H9 (cell line): ENCODE measurements around the gene DEFB128. TPM values are rescaled to one million over a fixed set of nuclear protein-coding genes. Genes with fewer than 3 reads are reported as not detected.
A peak's percentile ranks its signal among the peaks of the same experiment; 100 is the strongest.
"Not testable (repeated sequence)": the region's sequence is repeated elsewhere in the genome, so short reads cannot be mapped to it uniquely, and the experiment has no call there.

Experiments
- DNase-seq: peaks from one replicate; pipeline ENCODE4 v3.0.0-alpha.2; 2017
- H2AFZ ChIP-seq: one replicate; pipeline ENCODE4 v1.6.1; 2013; ENCODE audit warnings: mild to moderate bottlenecking, low read length, control low read depth, moderate library complexity
- H2AK5ac ChIP-seq: 2 replicates; pipeline ENCODE4 v1.6.1; 2013; ENCODE audit warnings: low read length, control low read depth, mixed read lengths; ENCODE audit not compliant: insufficient read length
- H2BK120ac ChIP-seq: one replicate; pipeline ENCODE4 v1.6.1; 2013; ENCODE audit warnings: low read depth, mild to moderate bottlenecking, low read length, control low read depth, inconsistent platforms; ENCODE audit not compliant: poor library complexity, severe bottlenecking
- H2BK12ac ChIP-seq: 2 replicates; pipeline ENCODE4 v1.6.1; 2013; ENCODE audit warnings: low read length, control low read depth, mixed read lengths, low read depth; ENCODE audit not compliant: insufficient read length
- H2BK15ac ChIP-seq: 2 replicates; pipeline ENCODE4 v1.6.1; 2013; ENCODE audit warnings: low read depth, low read length, control low read depth
- H2BK20ac ChIP-seq: one replicate; pipeline ENCODE4 v1.6.1; 2013; ENCODE audit warnings: low read depth, mild to moderate bottlenecking, low read length, control low read depth, inconsistent platforms; ENCODE audit not compliant: poor library complexity, severe bottlenecking
- H2BK5ac ChIP-seq: 2 replicates; pipeline ENCODE4 v1.6.1; 2013; ENCODE audit warnings: low read length, control low read depth, mixed read lengths; ENCODE audit not compliant: insufficient read length
- H3K14ac ChIP-seq: 2 replicates; pipeline ENCODE4 v1.6.1; 2013; ENCODE audit warnings: low read length, control low read depth; ENCODE audit not compliant: insufficient read depth
- H3K18ac ChIP-seq: 2 replicates; pipeline ENCODE4 v1.6.1; 2013; ENCODE audit warnings: low read depth, mild to moderate bottlenecking, mixed read lengths, low read length, control low read depth; ENCODE audit not compliant: insufficient read length
- H3K23ac ChIP-seq: 2 replicates; pipeline ENCODE4 v1.6.1; 2013; ENCODE audit warnings: low read length, control low read depth, mixed read lengths, low read depth; ENCODE audit not compliant: insufficient read length
- H3K23me2 ChIP-seq: 2 replicates; pipeline ENCODE4 v1.6.1; 2013; ENCODE audit warnings: low read depth, mild to moderate bottlenecking, mixed read lengths, low read length, control low read depth; ENCODE audit not compliant: insufficient read length, poor library complexity, severe bottlenecking
- H3K27ac ChIP-seq: 2 replicates; pipeline ENCODE4 v1.5.1; 2013; ENCODE audit warnings: low read length, control low read depth, mixed read lengths, low read depth; ENCODE audit not compliant: insufficient read length
- H3K27me3 ChIP-seq: 2 replicates; pipeline ENCODE4 v1.6.1; 2013; ENCODE audit warnings: low read length, control low read depth, inconsistent platforms; ENCODE audit not compliant: insufficient read depth
- H3K4ac ChIP-seq: 2 replicates; pipeline ENCODE4 v1.6.1; 2013; ENCODE audit warnings: low read depth, mild to moderate bottlenecking, control low read depth, inconsistent platforms, low read length, moderate library complexity
- H3K4me1 ChIP-seq: 2 replicates; pipeline ENCODE4 v1.6.1; 2013; ENCODE audit warnings: low read length, control low read depth, inconsistent platforms; ENCODE audit not compliant: insufficient read depth
- H3K4me2 ChIP-seq: 2 replicates; pipeline ENCODE4 v1.6.1; 2013; ENCODE audit warnings: low read length, control low read depth, mixed read lengths; ENCODE audit not compliant: insufficient read length, insufficient read depth
- H3K56ac ChIP-seq: 2 replicates; pipeline ENCODE4 v1.6.1; 2013; ENCODE audit warnings: low read depth, mild to moderate bottlenecking, mixed read lengths, low read length, control low read depth; ENCODE audit not compliant: insufficient read length
- H3K79me1 ChIP-seq: 2 replicates; pipeline ENCODE4 v1.6.1; 2013; ENCODE audit warnings: low read depth, mild to moderate bottlenecking, moderate library complexity, low read length, control low read depth, inconsistent platforms; ENCODE audit not compliant: insufficient read depth, poor library complexity, severe bottlenecking
- H3K79me2 ChIP-seq: 2 replicates; pipeline ENCODE4 v1.6.1; 2013; ENCODE audit warnings: low read length, control low read depth, inconsistent platforms; ENCODE audit not compliant: insufficient read depth
- H3K9ac ChIP-seq: 2 replicates; pipeline ENCODE4 v1.6.1; 2013; ENCODE audit warnings: low read length, control low read depth, mixed read lengths; ENCODE audit not compliant: insufficient read length; ENCODE audit errors: extremely low read depth
- H3K9me3 ChIP-seq: one replicate; pipeline ENCODE4 v1.6.1; 2013; ENCODE audit warnings: low read depth, low read length, inconsistent platforms; ENCODE audit not compliant: control insufficient read depth
- H3T11ph ChIP-seq: one replicate; pipeline ENCODE4 v1.6.1; 2013; ENCODE audit warnings: mild to moderate bottlenecking, low read length, control low read depth, inconsistent platforms
- H4K20me1 ChIP-seq: one replicate; pipeline ENCODE4 v1.6.1; 2013; ENCODE audit not compliant: control insufficient read depth, insufficient read length, insufficient read depth
- H4K5ac ChIP-seq: 2 replicates; pipeline ENCODE4 v1.6.1; 2013; ENCODE audit warnings: low read depth, mild to moderate bottlenecking, mixed read lengths, low read length, control low read depth; ENCODE audit not compliant: insufficient read length
- H4K8ac ChIP-seq: replicated peaks from 2 replicates; pipeline ENCODE4 v1.6.1; 2013; ENCODE audit warnings: low read length, control low read depth, mixed read lengths, low read depth; ENCODE audit not compliant: insufficient read length
- H4K91ac ChIP-seq: 2 replicates; pipeline ENCODE4 v1.6.1; 2013; ENCODE audit warnings: low read depth, mild to moderate bottlenecking, moderate library complexity, mixed read lengths, low read length, control low read depth; ENCODE audit not compliant: insufficient read length
- H3K27ac Mint-ChIP-seq, 3 experiments: 2 replicates in 2 of 3; 3 replicates in 1 of 3; pipeline ENCODE4 v1.8.0; 2020 to 2021; ENCODE audit warnings: mixed read lengths in 3 of 3, mild to moderate bottlenecking in 1 of 3, moderate library complexity in 1 of 3
- H3K27me3 Mint-ChIP-seq: 2 replicates; pipeline ENCODE4 v1.8.0; 2021; ENCODE audit warnings: low read depth, mild to moderate bottlenecking, moderate library complexity, mixed read lengths
- H3K36me3 Mint-ChIP-seq, 3 experiments: 2 replicates in 2 of 3; 3 replicates in 1 of 3; pipeline ENCODE4 v1.8.0; 2020 to 2021; ENCODE audit warnings: low read depth in 3 of 3, mixed read lengths in 3 of 3; ENCODE audit not compliant: insufficient read depth in 1 of 3
- H3K4me1 Mint-ChIP-seq, 2 experiments: 2 replicates each; pipeline ENCODE4 v1.8.0; 2020; ENCODE audit warnings: mixed read lengths in 2 of 2
- H3K4me3 Mint-ChIP-seq, 2 experiments: 2 replicates in 1 of 2; 3 replicates in 1 of 2; pipeline ENCODE4 v1.8.0; 2020 to 2021; ENCODE audit warnings: mild to moderate bottlenecking in 2 of 2, mixed read lengths in 2 of 2, moderate library complexity in 1 of 2
- H3K9me3 Mint-ChIP-seq, 2 experiments: 2 replicates in 1 of 2; 3 replicates in 1 of 2; pipeline ENCODE4 v1.8.0; 2020; ENCODE audit warnings: mild to moderate bottlenecking in 2 of 2, mixed read lengths in 2 of 2, moderate library complexity in 1 of 2
- whole genome bisulfite sequencing: extraction: QIAGEN DNeasy Blood & Tissue Kit; methylation state at CpG from one replicate; pipeline ENCODE4 v1.1.7; 2013; ENCODE audit warnings: missing lambda C conversion rate, low lambda C conversion rate, mixed read lengths; ENCODE audit not compliant: insufficient read length; ENCODE audit errors: extremely low coverage; 5-methylcytosine and 5-hydroxymethylcytosine counted together
- total RNA-seq: library from RNA; stranded (reverse); gene quantifications from 2 replicates; pipeline ENCODE4 v1.2.1, GENCODE V29; 2021
- TF ChIP-seq, protein P1 (sequence below): fragments of 200-600 bp; sonication (generic); conservative IDR thresholded peaks from 3 replicates; pipeline ENCODE4 v1.8.0; 2021; ENCODE audit warnings: antibody characterized with exemption, mild to moderate bottlenecking

The DEFB128 gene
- total RNA-seq, 1 experiment from 2014 or later: not detected

DNA sequence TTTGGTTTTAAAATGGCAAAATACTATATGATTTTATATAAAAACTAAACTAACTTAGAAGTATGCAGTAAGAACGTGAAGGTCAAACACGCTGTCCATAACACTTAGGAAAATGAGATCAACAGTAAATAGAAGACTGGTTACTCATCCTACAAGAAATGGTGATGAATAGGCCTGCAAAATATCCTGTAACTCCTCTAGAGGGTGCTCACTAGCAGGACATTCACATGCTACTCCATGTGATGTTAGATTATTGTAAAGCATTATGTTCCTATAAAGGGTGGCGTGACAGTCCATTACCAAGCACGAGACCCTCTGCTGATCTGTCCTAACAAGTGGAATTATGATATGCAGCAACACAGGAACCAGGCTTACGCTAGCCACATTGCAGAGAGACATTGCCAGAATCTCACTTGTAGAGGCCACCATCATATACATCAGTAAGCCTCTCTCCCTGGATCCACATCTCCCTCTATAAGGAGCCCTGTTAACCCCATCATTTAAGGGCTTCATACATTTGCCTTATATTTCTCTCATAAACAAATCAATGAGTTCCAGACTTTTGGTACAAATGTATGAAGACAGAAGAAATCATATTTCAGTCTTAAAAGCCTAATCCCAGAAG, 19.5 kb upstream of the DEFB128 start:
- Histone ChIP-seq H3K23me2 (no peaks in the 10 kb centered on the region), H3K9ac (no peak overlapping the region), H4K5ac (no peak overlapping the region), H3K14ac (no peak overlapping the region), H2AK5ac (no peak overlapping the region), H3K18ac (no peak overlapping the region), H3T11ph (no peak overlapping the region), H3K4me2 (no peak overlapping the region), H3K23ac (no peak overlapping the region), H3K9me3 (no peaks in the 10 kb centered on the region), H3K56ac (no peak overlapping the region), H3K4ac (no peak overlapping the region), H2BK15ac (no peak overlapping the region), H2BK20ac (no peak overlapping the region), H4K91ac (no peak overlapping the region), H3K27ac (no peak overlapping the region), H3K79me2 (no peaks in the 10 kb centered on the region), H2BK120ac (no peak overlapping the region), H3K79me1 (no peaks in the 10 kb centered on the region), H4K20me1 (no peaks in the 10 kb centered on the region), H2AFZ (no peak overlapping the region), H3K4me1 (no peaks in the 10 kb centered on the region), H4K8ac (no peak overlapping the region), H2BK5ac (no peak overlapping the region), H2BK12ac (no peak overlapping the region), H3K27me3 (no peaks in the 10 kb centered on the region)
- DNase-seq: no peak
- no peak overlapping the region for H3K4me3 Mint-ChIP-seq
- TF ChIP-seq, protein P1, sequence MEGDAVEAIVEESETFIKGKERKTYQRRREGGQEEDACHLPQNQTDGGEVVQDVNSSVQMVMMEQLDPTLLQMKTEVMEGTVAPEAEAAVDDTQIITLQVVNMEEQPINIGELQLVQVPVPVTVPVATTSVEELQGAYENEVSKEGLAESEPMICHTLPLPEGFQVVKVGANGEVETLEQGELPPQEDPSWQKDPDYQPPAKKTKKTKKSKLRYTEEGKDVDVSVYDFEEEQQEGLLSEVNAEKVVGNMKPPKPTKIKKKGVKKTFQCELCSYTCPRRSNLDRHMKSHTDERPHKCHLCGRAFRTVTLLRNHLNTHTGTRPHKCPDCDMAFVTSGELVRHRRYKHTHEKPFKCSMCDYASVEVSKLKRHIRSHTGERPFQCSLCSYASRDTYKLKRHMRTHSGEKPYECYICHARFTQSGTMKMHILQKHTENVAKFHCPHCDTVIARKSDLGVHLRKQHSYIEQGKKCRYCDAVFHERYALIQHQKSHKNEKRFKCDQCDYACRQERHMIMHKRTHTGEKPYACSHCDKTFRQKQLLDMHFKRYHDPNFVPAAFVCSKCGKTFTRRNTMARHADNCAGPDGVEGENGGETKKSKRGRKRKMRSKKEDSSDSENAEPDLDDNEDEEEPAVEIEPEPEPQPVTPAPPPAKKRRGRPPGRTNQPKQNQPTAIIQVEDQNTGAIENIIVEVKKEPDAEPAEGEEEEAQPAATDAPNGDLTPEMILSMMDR: peak; percentile 71
- peaks cover 0 to 13% of the 10 kb centered on the region in 2 experiments; a peak in 2 of 5 replicates for H3K9me3 Mint-ChIP-seq
- H3K27ac Mint-ChIP-seq: no peak overlapping the region
- peaks cover 0 to 5% of the 10 kb centered on the region in 2 experiments; a peak in 1 of 4 replicates for H3K4me1 Mint-ChIP-seq
- peaks cover 87% of the 10 kb centered on the region for H3K27me3 Mint-ChIP-seq
- no CpG with 5 or more reads among the region's 5 CpGs for WGBS
- H3K36me3 Mint-ChIP-seq: no peaks in the 10 kb centered on the region

DNA sequence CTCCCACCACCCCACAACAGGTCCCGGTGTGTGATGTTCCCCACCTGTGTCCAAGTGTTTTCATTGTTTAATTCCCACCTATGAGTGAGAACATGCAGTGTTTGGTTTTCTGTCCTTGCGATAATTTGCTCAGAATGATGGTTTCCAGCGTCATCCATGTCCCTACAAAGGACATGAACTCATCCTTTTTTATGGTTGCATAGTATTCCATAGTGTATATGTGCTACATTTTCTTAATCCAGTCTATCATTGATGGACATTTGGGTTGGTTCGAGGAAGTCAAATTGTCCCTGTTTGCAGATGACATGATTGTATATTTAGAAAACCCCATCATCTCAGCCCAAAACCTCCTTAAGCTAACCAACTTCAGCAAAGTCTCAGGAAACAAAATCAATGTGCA, 14.1 kb upstream of the DEFB128 start:
- not testable (repeated sequence) for H3K18ac ChIP-seq, H3K9ac ChIP-seq, H2BK5ac ChIP-seq, H3K56ac ChIP-seq, H3K79me1 ChIP-seq, H2BK15ac ChIP-seq, H2AK5ac ChIP-seq, H3K4me3 Mint-ChIP-seq, H3K27ac Mint-ChIP-seq, H4K20me1 ChIP-seq, H3K4me1 Mint-ChIP-seq, H3T11ph ChIP-seq, H2BK120ac ChIP-seq, H3K23ac ChIP-seq, H3K23me2 ChIP-seq, H3K36me3 Mint-ChIP-seq, H3K4ac ChIP-seq, H4K8ac ChIP-seq, H3K27ac ChIP-seq, H3K4me1 ChIP-seq, H2BK12ac ChIP-seq, H4K91ac ChIP-seq, H4K5ac ChIP-seq, H3K79me2 ChIP-seq, H3K4me2 ChIP-seq, H3K27me3 ChIP-seq, DNase-seq, H3K14ac ChIP-seq, H2BK20ac ChIP-seq, H2AFZ ChIP-seq
- no CpG with 5 or more reads among the region's 4 CpGs for WGBS
- Mint-ChIP-seq H3K27me3 (peaks cover 82% of the 10 kb centered on the region), H3K9me3 (peaks cover 2 to 62% of the 10 kb centered on the region in 2 experiments; a peak in 3 of 5 replicates)
- H3K9me3 ChIP-seq: peaks cover 33% of the 10 kb centered on the region
